Thymus (tissue), 11 donors: ENCODE results near the gene MAP10. TPM values are rescaled to one million over a fixed set of nuclear protein-coding genes. Genes with fewer than 3 reads are reported as not detected.
"Not testable (repeated sequence)": the region's sequence is repeated elsewhere in the genome, so short reads cannot be mapped to it uniquely, and the experiment has no call there.

Source experiments
- DNase-seq, 9 donors: peaks; one replicate each; pipeline ENCODE4 v3.0.0-alpha.2; 2013; ENCODE audit warnings: low spot score in 9 of 9, low read depth in 6 of 9, missing footprints in 1 of 9
- H3K27ac ChIP-seq, 2 donors: one replicate each; pipeline ENCODE4 v1.5.1; 2013; ENCODE audit warnings: control low read depth in 1 of 2, low read depth in 1 of 2, low read length in 1 of 2, mild to moderate bottlenecking in 1 of 2, moderate library complexity in 1 of 2
- H3K27me3 ChIP-seq, 2 donors: one replicate each; pipeline ENCODE4 v1.5.1; 2013; ENCODE audit warnings: low read length in 1 of 2; ENCODE audit not compliant: control insufficient read depth in 2 of 2, insufficient read depth in 1 of 2
- H3K36me3 ChIP-seq, 2 donors: one replicate each; pipeline ENCODE4 v1.5.1; 2013; ENCODE audit warnings: low read length in 1 of 2, mild to moderate bottlenecking in 1 of 2, moderate library complexity in 1 of 2; ENCODE audit not compliant: control insufficient read depth in 2 of 2, insufficient read depth in 2 of 2
- H3K4me1 ChIP-seq, 2 donors: one replicate each; pipeline ENCODE4 v1.5.1; 2013; ENCODE audit warnings: low read length in 2 of 2; ENCODE audit not compliant: control insufficient read depth in 2 of 2, insufficient read depth in 2 of 2
- H3K4me3 ChIP-seq, 2 donors: one replicate each; pipeline ENCODE4 v1.5.1; 2013; ENCODE audit warnings: low read length in 2 of 2, control low read depth in 1 of 2, mild to moderate bottlenecking in 1 of 2
- H3K9me3 ChIP-seq, 2 donors: one replicate each; pipeline ENCODE4 v1.5.1; 2013; ENCODE audit warnings: low read length in 1 of 2, mild to moderate bottlenecking in 1 of 2; ENCODE audit not compliant: control insufficient read depth in 2 of 2, insufficient read depth in 1 of 2
- WGBS: extraction: QIAGEN DNeasy Blood & Tissue Kit; methylation state at CpG from one replicate; pipeline ENCODE4 v1.1.7; 2013; 5-methylcytosine and 5-hydroxymethylcytosine counted together
- polyA plus RNA-seq: library from polyadenylated mRNA; stranded (reverse); fragments of 200-250 nt; gene quantifications from one replicate; pipeline ENCODE4 v1.2.3, GENCODE V29; 2013
- total RNA-seq: library from RNA; stranded (reverse); fragments of 120-200 nt; gene quantifications from one replicate; pipeline ENCODE4 v1.2.4, GENCODE V29; 2013
- donor health status: healthy.

The MAP10 gene
- total and polyA plus RNA-seq, 2 donors: 5.6 to 8.6 TPM

DNA sequence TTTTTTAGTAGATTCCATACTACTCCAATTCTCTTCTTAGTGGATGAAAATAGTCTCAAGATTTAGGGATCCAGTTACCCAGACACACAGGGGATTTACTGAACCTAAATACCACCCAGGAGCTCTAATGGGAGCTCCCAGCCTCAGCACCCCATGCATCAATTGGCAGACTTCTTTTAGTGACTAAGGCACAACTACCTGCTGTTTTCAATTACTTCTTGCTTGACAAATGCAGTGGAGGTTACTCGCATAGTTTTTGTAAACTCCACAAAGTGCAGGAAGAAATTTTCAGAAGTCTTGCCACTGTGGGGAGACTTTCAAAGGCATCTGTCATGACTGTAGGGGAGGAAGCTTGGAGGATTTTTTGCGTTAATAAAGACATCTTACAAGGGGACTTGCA lies 35.5 kb upstream of the MAP10 start:
- no peaks in the 10 kb centered on the region for H3K36me3 ChIP-seq
- 87% methylated on average over 2 of the region's 2 CpGs for WGBS
- H3K27ac ChIP-seq: no peak overlapping the region
- H3K27me3 ChIP-seq: no peaks in the 10 kb centered on the region
- H3K9me3 ChIP-seq: no peaks in the 10 kb centered on the region
- H3K4me3 ChIP-seq: no peak overlapping the region
- peaks cover 0 to 12% of the 10 kb centered on the region in 2 donors for H3K4me1 ChIP-seq
- no peak for DNase-seq

DNA sequence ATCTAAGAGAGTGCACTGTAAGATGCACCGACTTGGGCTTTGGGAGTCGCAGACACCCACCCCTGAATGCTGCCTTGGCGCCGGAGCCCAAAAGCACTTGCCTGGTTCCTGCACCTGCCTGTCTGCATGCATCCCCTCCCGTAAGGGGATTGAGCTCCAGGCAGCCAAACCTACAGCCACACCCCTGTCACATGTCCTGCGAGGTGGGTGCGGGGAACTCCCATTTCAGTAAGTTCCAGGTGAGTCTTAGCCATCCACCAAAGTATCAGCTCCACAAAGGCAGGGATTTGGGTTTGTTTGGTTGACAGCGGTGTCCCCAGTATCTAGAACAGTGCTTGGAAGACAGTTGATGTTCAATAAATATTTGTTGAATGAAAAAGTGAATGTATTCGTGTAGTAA lies 31.5 kb upstream of the MAP10 start:
- no peaks in the 10 kb centered on the region for H3K9me3 ChIP-seq
- no peak overlapping the region for H3K4me3 ChIP-seq
- 98% methylated on average over 9 of the region's 9 CpGs for WGBS
- H3K27ac ChIP-seq: no peak overlapping the region
- no peaks in the 10 kb centered on the region for H3K36me3 ChIP-seq
- no peaks in the 10 kb centered on the region for H3K4me1 ChIP-seq
- no peaks in the 10 kb centered on the region for H3K27me3 ChIP-seq
- DNase-seq: no peak

DNA sequence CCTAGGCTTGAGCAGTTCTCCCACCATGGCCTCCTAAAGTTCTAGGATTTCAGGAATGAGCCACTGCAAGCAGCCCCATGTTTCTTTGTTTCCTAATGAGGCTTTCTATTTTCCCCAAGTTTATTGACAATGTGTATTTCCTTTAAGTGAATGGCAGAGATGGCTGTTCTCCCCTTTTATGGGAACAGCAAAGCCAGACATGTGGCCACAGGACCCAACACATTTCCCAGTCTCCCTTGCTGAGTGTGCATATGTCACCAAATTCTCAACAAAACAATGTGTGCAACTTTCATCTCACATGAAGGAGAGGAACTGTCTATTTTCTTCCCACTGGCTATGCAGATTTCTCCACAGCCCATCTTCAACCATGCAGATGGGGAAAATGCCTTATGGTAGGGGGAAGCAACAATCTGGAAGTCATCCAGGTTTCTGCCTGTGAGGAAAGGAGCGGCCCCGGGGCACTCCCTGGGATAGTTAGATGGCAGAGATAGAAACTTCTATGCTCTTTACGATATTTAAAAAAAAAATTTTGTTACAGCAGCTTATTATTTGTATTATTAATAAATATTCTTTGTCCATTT lies 28.6 kb upstream of the MAP10 start:
- H3K36me3 ChIP-seq: no peaks in the 10 kb centered on the region
- no peaks in the 10 kb centered on the region for H3K27me3 ChIP-seq
- DNase-seq: no peak
- no peaks in the 10 kb centered on the region for H3K9me3 ChIP-seq
- H3K4me1 ChIP-seq: no peaks in the 10 kb centered on the region
- no peak overlapping the region for H3K4me3 ChIP-seq
- H3K27ac ChIP-seq: no peak overlapping the region
- WGBS: 91% methylated on average over 3 of the region's 3 CpGs

DNA sequence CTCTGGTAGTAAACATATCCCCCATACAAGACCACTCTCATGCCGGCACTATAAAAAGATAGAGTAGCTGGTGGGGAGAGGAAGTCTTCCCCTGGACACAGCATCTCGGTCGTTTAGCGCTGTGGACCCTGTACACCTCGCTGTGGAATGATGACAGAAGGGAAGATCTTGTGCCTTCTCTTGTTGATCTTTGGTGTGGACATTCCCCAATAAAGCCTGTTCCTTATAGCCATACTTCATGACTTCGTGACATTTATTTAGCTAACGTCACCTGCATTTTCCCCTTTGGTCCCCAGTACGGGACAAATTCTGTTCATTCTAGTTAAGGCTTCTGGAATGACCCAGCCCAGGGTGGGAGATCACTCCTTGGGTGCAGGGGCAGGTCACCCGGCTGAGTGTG lies 24.9 kb upstream of the MAP10 start:
- no peak overlapping the region for H3K4me3 ChIP-seq
- no peak for DNase-seq
- H3K4me1 ChIP-seq: no peaks in the 10 kb centered on the region
- no peaks in the 10 kb centered on the region for H3K27me3 ChIP-seq
- H3K36me3 ChIP-seq: no peaks in the 10 kb centered on the region
- H3K9me3 ChIP-seq: no peaks in the 10 kb centered on the region
- WGBS: 98% methylated on average over 9 of the region's 9 CpGs
- no peak overlapping the region for H3K27ac ChIP-seq

DNA sequence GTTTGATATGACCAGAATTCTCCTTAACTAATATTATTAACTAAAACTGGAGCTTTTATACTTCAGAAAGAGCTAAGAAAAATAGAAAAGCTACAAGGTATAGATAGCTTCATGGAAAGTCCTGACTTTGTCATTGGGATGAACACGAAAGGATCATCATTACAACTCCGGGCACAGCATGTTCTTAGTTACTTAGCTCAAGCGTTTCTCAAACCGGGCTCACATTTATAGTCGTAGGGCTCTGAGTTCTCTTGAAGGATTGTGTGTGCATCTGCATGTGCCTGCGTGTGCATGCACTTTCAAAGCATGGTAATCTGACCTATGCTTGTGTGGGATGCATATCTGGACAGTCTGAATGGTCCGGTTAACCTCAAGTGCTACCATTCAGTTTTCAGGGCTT lies 20.4 kb upstream of the MAP10 start:
- no peaks in the 10 kb centered on the region for H3K36me3 ChIP-seq
- no peak overlapping the region for H3K27ac ChIP-seq
- 86% methylated on average over 7 of the region's 7 CpGs for WGBS
- peaks cover 0 to 3% of the 10 kb centered on the region in 2 donors for H3K4me1 ChIP-seq
- H3K4me3 ChIP-seq: no peak overlapping the region
- peaks cover 0 to 3% of the 10 kb centered on the region in 2 donors for H3K9me3 ChIP-seq
- DNase-seq: no peak
- no peaks in the 10 kb centered on the region for H3K27me3 ChIP-seq

DNA sequence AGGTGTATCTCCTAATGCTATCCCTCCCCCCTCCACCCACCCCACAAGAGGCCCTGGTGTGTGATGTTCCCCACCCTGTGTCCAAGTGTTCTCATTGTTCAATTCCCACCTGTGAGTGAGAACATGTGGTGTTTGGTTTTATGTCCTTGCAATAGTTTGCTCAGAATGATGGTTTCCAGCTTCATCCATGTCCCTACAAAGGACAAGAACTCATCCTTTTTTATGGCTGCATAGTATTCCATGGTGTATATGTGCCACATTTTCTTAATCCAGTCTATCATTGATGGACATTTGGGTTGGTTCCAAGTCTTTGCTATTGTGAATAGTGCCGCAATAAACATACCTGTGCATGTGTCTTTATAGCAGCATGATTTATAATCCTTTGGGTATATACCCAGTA lies 19.6 kb upstream of the MAP10 start:
- not testable (repeated sequence) for H3K27me3 ChIP-seq, H3K27ac ChIP-seq, H3K36me3 ChIP-seq, H3K9me3 ChIP-seq, DNase-seq, H3K4me1 ChIP-seq, H3K4me3 ChIP-seq
- WGBS: 100% methylated on average over 1 of the region's 1 CpG

DNA sequence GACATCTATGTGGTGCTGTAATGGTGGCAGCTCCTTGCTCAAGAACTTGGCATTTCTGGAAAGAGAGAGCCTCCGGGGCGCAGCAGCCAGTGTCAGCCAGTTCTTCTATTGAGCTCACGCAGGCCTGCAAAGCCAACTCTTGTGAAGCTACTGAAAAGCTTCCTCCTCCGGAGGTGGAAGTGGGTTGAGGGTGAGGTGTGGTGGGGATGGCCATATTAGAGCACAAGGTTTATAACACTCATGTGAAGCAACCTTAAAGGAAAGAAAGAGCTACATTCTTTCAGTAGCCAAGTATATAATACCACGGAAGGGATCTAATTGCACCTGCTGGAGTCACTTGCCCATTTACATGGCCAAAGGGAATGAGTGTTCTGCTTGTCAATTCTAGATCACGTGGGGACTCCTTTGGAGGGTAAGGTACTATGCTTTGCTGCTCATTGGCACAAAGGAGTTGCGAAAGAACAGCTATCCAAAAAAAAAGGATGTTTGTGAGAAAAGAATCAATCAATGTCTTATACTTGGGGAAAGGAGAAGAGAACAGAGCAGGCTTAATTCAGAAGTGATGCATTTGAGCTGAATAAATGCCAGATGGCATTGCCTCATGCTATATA lies 18.3 kb upstream of the MAP10 start:
- Histone ChIP-seq H3K36me3 (no peaks in the 10 kb centered on the region), H3K27ac (no peak overlapping the region), H3K4me1 (peaks cover 0 to 3% of the 10 kb centered on the region in 2 donors), H3K9me3 (peaks cover 0 to 3% of the 10 kb centered on the region in 2 donors), H3K4me3 (no peak overlapping the region), H3K27me3 (no peaks in the 10 kb centered on the region)
- peak in 1 of 9 donors; percentile 51 for DNase-seq
- 87% methylated on average over 7 of the region's 7 CpGs for WGBS

DNA sequence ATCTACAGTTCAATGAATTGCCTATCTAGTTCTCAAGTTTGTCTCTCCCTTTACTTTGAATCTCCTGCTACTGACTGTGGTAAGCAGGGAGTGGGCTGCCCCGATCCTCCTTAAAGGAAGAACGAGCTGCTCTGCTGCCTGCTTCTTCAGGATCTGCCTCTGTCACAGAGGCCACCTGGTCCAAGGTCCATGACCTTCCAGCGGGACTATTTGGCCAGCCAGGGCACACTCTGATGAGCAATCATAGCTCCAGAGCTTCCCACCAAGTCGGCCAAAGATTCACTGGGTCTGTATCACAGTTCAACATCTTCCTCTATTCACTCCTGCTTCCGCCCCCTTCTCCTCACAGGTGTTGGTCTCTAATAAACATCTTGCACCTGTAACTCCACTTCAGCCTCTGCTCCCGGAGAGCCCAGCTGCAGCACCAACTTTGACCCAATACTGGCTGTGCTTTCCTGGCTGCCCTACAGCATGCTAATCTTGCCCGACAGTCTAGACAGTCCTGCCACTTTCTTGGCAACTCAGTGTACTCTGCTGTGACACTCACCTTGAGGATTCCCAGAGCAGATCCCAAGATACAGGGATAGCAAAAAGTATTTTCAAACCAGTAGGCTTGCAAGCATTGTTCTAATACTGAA lies 16.9 kb upstream of the MAP10 start:
- no peak for DNase-seq
- H3K9me3 ChIP-seq: peaks cover 0 to 3% of the 10 kb centered on the region in 2 donors
- H3K27ac ChIP-seq: no peak overlapping the region
- H3K36me3 ChIP-seq: no peaks in the 10 kb centered on the region
- no peaks in the 10 kb centered on the region for H3K27me3 ChIP-seq
- WGBS: 97% methylated on average over 7 of the region's 7 CpGs
- H3K4me1 ChIP-seq: peaks cover 3 to 9% of the 10 kb centered on the region in 2 donors
- H3K4me3 ChIP-seq: no peak overlapping the region

DNA sequence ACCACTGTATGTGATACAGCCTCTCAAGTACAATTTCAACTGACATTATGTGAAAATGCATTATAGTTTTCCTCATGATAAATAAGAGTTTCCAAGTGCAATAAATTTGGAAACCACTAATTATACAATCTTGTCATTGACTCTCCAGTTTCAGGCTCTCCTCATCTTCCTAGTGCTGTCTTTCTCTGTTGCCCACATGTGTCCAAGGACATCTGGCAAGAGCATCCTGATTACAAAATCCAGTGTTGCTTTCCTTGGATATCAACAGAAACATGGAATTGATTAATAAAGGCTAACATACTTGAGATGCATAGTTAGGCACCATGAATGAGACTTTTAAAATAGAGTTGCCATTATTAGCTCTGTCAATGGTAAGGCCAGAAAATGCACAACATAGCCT lies 15.6 kb upstream of the MAP10 start:
- Histone ChIP-seq H3K9me3 (peaks cover 0 to 3% of the 10 kb centered on the region in 2 donors), H3K4me1 (peaks cover 6 to 15% of the 10 kb centered on the region in 2 donors), H3K36me3 (no peaks in the 10 kb centered on the region), H3K4me3 (no peak overlapping the region), H3K27ac (no peak overlapping the region), H3K27me3 (no peaks in the 10 kb centered on the region)
- no peak for DNase-seq
